ENCODE data around the gene HDC. TPM values are rescaled to one million over a fixed set of nuclear protein-coding genes. Genes with fewer than 3 reads are reported as not detected.

HDC gene
- polyA plus RNA-seq, 1 donor (not counting 4 experiments of a cell fraction or from before 2014, with no cell fraction given), result not detected

DNA sequence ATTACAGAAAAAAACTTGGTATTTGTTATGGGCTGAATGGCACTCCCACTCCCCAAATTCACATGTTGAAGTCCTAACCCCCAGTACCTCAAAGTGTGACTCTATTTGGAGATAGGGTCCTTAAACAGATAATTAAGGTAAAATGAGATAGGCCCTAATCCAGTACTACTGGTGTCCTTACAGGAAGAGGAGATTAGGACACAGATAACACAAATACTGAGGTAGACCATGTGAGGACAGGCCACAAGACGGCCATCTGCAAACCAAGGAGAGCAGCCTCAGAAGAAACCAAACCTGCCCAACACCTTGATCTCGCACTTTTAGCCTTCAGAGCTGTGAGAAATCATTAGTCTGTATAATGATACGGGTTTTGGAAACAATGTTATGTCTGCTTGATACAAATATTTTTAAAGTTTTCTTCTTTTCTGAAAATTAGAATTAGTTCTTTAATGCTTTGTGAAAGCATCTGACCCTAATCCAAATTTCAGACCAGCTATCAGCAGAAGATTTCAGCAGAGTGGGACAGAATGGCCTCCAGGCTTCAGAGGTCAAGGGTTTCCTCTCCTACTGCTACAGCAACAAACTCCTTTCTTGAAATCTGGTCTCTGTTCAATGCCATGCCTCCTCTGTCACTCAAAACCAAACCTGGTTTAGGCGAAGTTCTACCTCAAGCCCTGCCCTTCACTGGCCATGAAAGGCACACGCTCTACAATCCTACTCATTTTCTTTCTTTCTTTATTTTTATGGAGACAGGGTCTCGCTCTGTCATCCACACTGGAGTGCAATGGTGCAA, 22.0 kb upstream of the HDC start:
- Histone ChIP-seq H3K9me3 (ENCODE audit: control insufficient read depth, low read depth, low read length) (no peaks in the 10 kb centered on the region), H3K9me1 (ENCODE audit: control insufficient read depth, extremely low read depth, insufficient read depth, low read length) (no peaks in the 10 kb centered on the region), H3K79me2 (ENCODE audit: control insufficient read depth, insufficient read depth, low read length) (no peaks in the 10 kb centered on the region), H3K27me3 (ENCODE audit: control insufficient read depth, extremely low read depth, insufficient read depth, low read length) (no peaks in the 10 kb centered on the region), H3K36me3 (ENCODE audit: control insufficient read depth in 2 of 2, extremely low read depth in 1 of 2, insufficient read depth in 2 of 2, low read length in 2 of 2) (peaks cover 4 to 8% of the 10 kb centered on the region in 2 experiments), H3K9ac (ENCODE audit: control insufficient read depth, extremely low read depth, insufficient read depth, low read length) (no peak overlapping the region), H3K4me1 (ENCODE audit: control insufficient read depth, extremely low read depth, insufficient read depth, low read length) (no peaks in the 10 kb centered on the region), H3K27ac (ENCODE audit: control insufficient read depth, insufficient read depth, low read length) (no peak overlapping the region), H3K4me2 (ENCODE audit: control insufficient read depth, extremely low read depth, insufficient read depth, low read depth, low read length) (no peak overlapping the region), H2AFZ (ENCODE audit: control insufficient read depth, low read length) (no peak overlapping the region), H4K20me1 (ENCODE audit: control insufficient read depth, extremely low read depth, insufficient read depth, low read length) (no peaks in the 10 kb centered on the region), H3K4me3 (ENCODE audit: control insufficient read depth in 2 of 3, extremely low read depth in 1 of 3, insufficient read depth in 2 of 3, low read depth in 1 of 3, low read length in 3 of 3) (no peak overlapping the region)
- dilution Hi-C loops (cut with MboI; ENCODE audit: extremely low pct_ligation_motif_present, low sequenced_read_pairs), result no loop called here
- TF ChIP-seq EZH2 (IDR thresholded peaks at IDR 0.05; ENCODE audit: low read length), result no peak
- TF ChIP-seq, protein P1, sequence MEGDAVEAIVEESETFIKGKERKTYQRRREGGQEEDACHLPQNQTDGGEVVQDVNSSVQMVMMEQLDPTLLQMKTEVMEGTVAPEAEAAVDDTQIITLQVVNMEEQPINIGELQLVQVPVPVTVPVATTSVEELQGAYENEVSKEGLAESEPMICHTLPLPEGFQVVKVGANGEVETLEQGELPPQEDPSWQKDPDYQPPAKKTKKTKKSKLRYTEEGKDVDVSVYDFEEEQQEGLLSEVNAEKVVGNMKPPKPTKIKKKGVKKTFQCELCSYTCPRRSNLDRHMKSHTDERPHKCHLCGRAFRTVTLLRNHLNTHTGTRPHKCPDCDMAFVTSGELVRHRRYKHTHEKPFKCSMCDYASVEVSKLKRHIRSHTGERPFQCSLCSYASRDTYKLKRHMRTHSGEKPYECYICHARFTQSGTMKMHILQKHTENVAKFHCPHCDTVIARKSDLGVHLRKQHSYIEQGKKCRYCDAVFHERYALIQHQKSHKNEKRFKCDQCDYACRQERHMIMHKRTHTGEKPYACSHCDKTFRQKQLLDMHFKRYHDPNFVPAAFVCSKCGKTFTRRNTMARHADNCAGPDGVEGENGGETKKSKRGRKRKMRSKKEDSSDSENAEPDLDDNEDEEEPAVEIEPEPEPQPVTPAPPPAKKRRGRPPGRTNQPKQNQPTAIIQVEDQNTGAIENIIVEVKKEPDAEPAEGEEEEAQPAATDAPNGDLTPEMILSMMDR (optimal IDR thresholded peaks at IDR 0.05 in 1 of 3, IDR thresholded peaks at IDR 0.05 in 1 of 3, conservative IDR thresholded peaks at IDR 0.05 in 1 of 3; ENCODE audit: extremely low read depth in 1 of 3, insufficient read depth in 2 of 3, low read length in 3 of 3), result no peak
- DNase-seq (ENCODE audit: low read depth, low spot score), result no peak
- no peak for FAIRE-seq

DNA sequence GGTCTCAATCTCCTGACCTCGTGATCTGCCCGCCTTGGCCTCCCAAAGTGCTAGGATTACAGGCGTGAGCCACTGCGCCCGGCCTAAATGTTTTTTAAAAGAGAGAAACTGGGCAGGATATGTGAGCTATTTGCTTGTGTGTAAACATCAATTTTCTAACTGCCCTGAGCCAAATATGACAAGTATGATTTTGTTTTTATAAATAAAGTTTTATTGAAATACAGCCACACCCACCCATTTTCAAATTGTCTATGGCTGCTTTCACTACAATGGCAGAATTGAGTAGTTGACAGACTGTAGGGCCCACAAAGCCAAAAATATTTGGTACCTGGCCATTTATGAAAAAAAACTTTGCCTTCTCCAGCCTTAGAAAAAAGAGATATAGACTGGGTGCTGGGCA, 15.9 kb upstream of the HDC start:
- no peak for DNase-seq (ENCODE audit: low read depth, low spot score)
- TF ChIP-seq EZH2 (IDR thresholded peaks at IDR 0.05; ENCODE audit: low read length), result no peak
- TF ChIP-seq, protein P1 (optimal IDR thresholded peaks at IDR 0.05 in 1 of 3, IDR thresholded peaks at IDR 0.05 in 1 of 3, conservative IDR thresholded peaks at IDR 0.05 in 1 of 3; ENCODE audit: extremely low read depth in 1 of 3, insufficient read depth in 2 of 3, low read length in 3 of 3), result no peak
- H3K79me2 ChIP-seq (ENCODE audit: control insufficient read depth, insufficient read depth, low read length), result no peaks in the 10 kb centered on the region
- H3K4me3 ChIP-seq (ENCODE audit: control insufficient read depth in 2 of 3, extremely low read depth in 1 of 3, insufficient read depth in 2 of 3, low read depth in 1 of 3, low read length in 3 of 3), result no peak overlapping the region
- no peaks in the 10 kb centered on the region for H3K9me1 ChIP-seq (ENCODE audit: control insufficient read depth, extremely low read depth, insufficient read depth, low read length)
- dilution Hi-C loops (cut with MboI; ENCODE audit: extremely low pct_ligation_motif_present, low sequenced_read_pairs), result no loop called here
- no peak overlapping the region for H3K9ac ChIP-seq (ENCODE audit: control insufficient read depth, extremely low read depth, insufficient read depth, low read length)
- peaks cover 12% of the 10 kb centered on the region for H3K4me1 ChIP-seq (ENCODE audit: control insufficient read depth, extremely low read depth, insufficient read depth, low read length)
- no peaks in the 10 kb centered on the region for H3K9me3 ChIP-seq (ENCODE audit: control insufficient read depth, low read depth, low read length)
- H4K20me1 ChIP-seq (ENCODE audit: control insufficient read depth, extremely low read depth, insufficient read depth, low read length), result no peaks in the 10 kb centered on the region
- H3K36me3 ChIP-seq (ENCODE audit: control insufficient read depth in 2 of 2, extremely low read depth in 1 of 2, insufficient read depth in 2 of 2, low read length in 2 of 2), result no peaks in the 10 kb centered on the region
- no peak overlapping the region for H2AFZ ChIP-seq (ENCODE audit: control insufficient read depth, low read length)
- no peak overlapping the region for H3K27ac ChIP-seq (ENCODE audit: control insufficient read depth, insufficient read depth, low read length)
- no peak overlapping the region for H3K4me2 ChIP-seq (ENCODE audit: control insufficient read depth, extremely low read depth, insufficient read depth, low read depth, low read length)
- no peaks in the 10 kb centered on the region for H3K27me3 ChIP-seq (ENCODE audit: control insufficient read depth, extremely low read depth, insufficient read depth, low read length)
- FAIRE-seq, result no peak
